Effector memory CD8-positive, alpha-beta T cell (primary cell): Measurements from ENCODE around the gene UBE2D2.
A peak's percentile ranks its signal among the peaks of the same experiment; 100 is the strongest.

Experiments used
- ATAC-seq: fragments of 150-1000 bp; cut with Tn5 transposase; replicated peaks from 2 replicates; pipeline ENCODE4 v1.10.0; 2021; ENCODE audit warnings: mild to moderate bottlenecking, moderate library complexity
- DNase-seq, 3 experiments: peaks; one replicate each; pipeline ENCODE4 v3.0.0; 2021
- H3K27ac Mint-ChIP-seq, 2 donors: one replicate each; pipeline ENCODE4 v1.8.0; 2022; ENCODE audit warnings: mild to moderate bottlenecking in 2 of 2, mixed read lengths in 2 of 2, moderate library complexity in 2 of 2
- H3K27me3 Mint-ChIP-seq, 2 donors: one replicate each; pipeline ENCODE4 v1.8.0; 2022; ENCODE audit warnings: mixed read lengths in 2 of 2
- H3K36me3 Mint-ChIP-seq: one replicate; pipeline ENCODE4 v1.8.0; 2022; ENCODE audit warnings: mild to moderate bottlenecking, moderate library complexity, mixed read lengths; ENCODE audit not compliant: insufficient read depth
- H3K4me1 Mint-ChIP-seq, 2 donors: one replicate each; pipeline ENCODE4 v1.8.0; 2022; ENCODE audit warnings: low read depth in 2 of 2, mixed read lengths in 2 of 2
- H3K4me3 Mint-ChIP-seq, 2 donors: one replicate each; pipeline ENCODE4 v1.8.0; 2022; ENCODE audit warnings: mild to moderate bottlenecking in 2 of 2, mixed read lengths in 2 of 2, moderate library complexity in 2 of 2
- H3K9me3 Mint-ChIP-seq, 2 donors: one replicate each; pipeline ENCODE4 v1.8.0; 2022; ENCODE audit warnings: mixed read lengths in 2 of 2

The UBE2D2 gene

DNA sequence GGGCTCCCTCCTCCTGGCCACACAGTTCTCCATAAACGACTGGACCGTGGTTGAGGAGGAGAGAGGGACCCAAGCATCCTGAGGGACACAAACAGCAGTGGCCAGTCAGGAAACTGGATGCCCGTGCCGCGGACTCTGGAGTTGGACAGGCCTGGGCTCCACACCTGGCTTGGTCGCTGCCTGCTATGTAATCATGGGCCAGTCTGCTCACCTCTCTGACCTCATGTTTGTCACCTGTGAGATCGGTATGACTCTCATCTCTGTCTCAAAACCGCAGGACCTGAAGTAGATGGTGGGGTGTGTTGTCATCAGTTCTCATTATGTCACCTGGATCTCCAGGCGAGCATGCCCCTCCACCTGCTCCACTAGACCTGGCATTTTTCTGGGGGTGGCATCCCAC lies 101.5 kb downstream of the UBE2D2 start:
- ATAC-seq (peak; percentile 21), DNase-seq (no peak)
- no peaks in the 10 kb centered on the region for H3K27me3 Mint-ChIP-seq
- H3K4me1 Mint-ChIP-seq, result peaks cover 49 to 51% of the 10 kb centered on the region in 2 donors
- no peaks in the 10 kb centered on the region for H3K9me3 Mint-ChIP-seq
- H3K27ac Mint-ChIP-seq, result peak overlapping the region; percentile 24 to 26
- H3K4me3 Mint-ChIP-seq, result no peak overlapping the region
- peaks cover 3% of the 10 kb centered on the region for H3K36me3 Mint-ChIP-seq

GRCh38 chr5:139663207-139664085 lies 102.3 kb downstream of the UBE2D2 start:
- peaks cover 48 to 49% of the 10 kb centered on the region in 2 donors for H3K4me1 Mint-ChIP-seq
- H3K27ac Mint-ChIP-seq, result peak overlapping the region; percentile 24 to 26
- H3K36me3 Mint-ChIP-seq, result peaks cover 3% of the 10 kb centered on the region
- DNase-seq, result no peak
- no peak overlapping the region for H3K4me3 Mint-ChIP-seq
- no peaks in the 10 kb centered on the region for H3K27me3 Mint-ChIP-seq
- H3K9me3 Mint-ChIP-seq, result no peaks in the 10 kb centered on the region
- no peak for ATAC-seq

GRCh38 chr5:139664086-139664693 lies 103.1 kb downstream of the UBE2D2 start:
- Mint-ChIP-seq H3K9me3 (no peaks in the 10 kb centered on the region), H3K27ac (peak overlapping the region; percentile 74 to 79), H3K36me3 (peaks cover 3% of the 10 kb centered on the region), H3K4me3 (no peak overlapping the region), H3K4me1 (peaks cover 45% of the 10 kb centered on the region in 2 donors), H3K27me3 (no peaks in the 10 kb centered on the region)
- ATAC-seq (no peak), DNase-seq (no peak)

GRCh38 chr5:139664727-139665351 lies 103.7 kb downstream of the UBE2D2 start:
- Mint-ChIP-seq H3K9me3 (no peaks in the 10 kb centered on the region), H3K27me3 (no peaks in the 10 kb centered on the region), H3K4me3 (no peak overlapping the region), H3K27ac (peak overlapping the region; percentile 74 to 79), H3K4me1 (peaks cover 48 to 49% of the 10 kb centered on the region in 2 donors), H3K36me3 (peaks cover 3% of the 10 kb centered on the region)
- ATAC-seq (no peak), DNase-seq (no peak)

DNA sequence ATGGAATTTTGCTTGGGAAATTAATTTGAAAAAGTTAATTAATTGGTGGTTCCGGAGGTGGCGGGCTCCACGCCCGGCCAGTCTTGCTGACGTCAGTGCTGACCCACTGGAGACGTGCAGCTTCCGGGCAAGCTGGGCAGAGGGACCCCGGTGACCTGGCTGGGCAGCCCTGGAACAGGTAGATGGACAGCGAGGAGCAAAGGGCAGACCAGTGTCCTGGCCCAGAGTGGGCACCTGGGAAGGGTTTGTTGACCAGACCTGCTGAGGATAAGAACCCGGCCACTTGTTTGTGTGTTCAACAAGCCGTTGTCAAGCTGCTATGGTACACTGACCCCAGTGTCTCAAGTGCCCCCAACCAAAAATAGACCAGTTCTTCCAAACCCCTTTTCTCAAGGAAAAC lies 104.5 kb downstream of the UBE2D2 start:
- Mint-ChIP-seq H3K36me3 (peaks cover 3% of the 10 kb centered on the region), H3K9me3 (no peaks in the 10 kb centered on the region), H3K27ac (peak overlapping the region in 1 of 2 donors; percentile 96), H3K4me3 (no peak overlapping the region), H3K4me1 (peaks cover 55% of the 10 kb centered on the region in 2 donors), H3K27me3 (no peaks in the 10 kb centered on the region)
- DNase-seq, result no peak
- no peak for ATAC-seq

GRCh38 chr5:139666551-139666950 lies 105.4 kb downstream of the UBE2D2 start:
- Mint-ChIP-seq H3K36me3 (peaks cover 3% of the 10 kb centered on the region), H3K27me3 (no peaks in the 10 kb centered on the region), H3K27ac (peak overlapping the region; percentile 65 to 96), H3K4me3 (peak overlapping the region; percentile 81 to 92), H3K4me1 (peaks cover 54 to 61% of the 10 kb centered on the region in 2 donors), H3K9me3 (no peaks in the 10 kb centered on the region)
- no peak for ATAC-seq
- no peak for DNase-seq

DNA sequence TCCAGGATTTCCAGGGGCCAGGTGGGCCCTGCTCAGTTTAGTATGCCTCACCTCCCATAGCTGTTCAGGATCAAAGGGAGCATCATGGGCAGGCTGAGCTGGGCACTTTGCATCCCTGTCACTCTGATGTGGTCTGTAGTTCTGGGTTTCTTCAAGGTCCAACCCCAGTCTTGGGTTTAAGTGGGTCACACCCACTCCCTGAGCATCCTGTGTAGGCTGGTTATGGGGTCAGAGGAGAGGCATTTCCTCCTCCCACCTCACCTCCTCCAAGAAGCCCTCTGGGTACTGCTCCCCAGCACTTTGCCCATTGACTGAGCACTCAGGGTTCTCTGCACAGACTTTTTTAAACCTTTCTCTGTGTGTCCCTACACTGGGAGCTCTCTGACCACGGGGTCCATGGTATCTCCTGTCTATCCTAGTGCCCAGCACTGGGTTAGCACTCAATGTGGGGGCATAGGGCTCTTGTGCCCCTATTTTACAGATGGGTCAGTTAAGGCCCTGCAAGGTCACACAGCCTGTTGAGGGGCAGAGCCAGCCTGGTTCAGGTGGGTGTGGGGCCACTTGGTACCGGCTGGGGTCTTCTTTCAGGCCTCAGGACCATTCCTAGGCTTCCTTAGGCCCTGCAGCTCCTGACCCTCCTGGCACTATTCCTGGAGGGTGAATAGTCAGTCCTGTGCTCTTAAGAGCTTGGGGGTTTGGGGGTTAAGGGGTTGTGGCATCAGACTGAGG lies 106.0 kb downstream of the UBE2D2 start:
- Mint-ChIP-seq H3K27ac (peak overlapping the region; percentile 90 to 96), H3K36me3 (peaks cover 5% of the 10 kb centered on the region)

DNA sequence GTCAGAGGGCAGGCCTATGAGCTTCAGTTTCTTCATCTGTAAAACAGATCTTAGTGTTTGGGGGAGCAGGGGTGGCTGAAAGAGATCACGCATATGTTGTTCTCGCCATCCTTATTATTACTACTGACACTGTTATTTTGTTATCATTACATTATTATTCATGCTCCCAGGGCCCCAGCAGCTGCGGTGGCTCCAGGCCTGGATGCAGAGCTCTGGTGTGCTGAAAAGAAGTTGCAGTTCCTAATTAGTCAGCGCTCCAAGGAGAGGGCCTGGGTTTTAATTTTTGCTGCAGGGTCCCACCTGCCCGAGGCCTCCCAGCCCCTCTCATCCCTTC lies 106.6 kb downstream of the UBE2D2 start:
- Mint-ChIP-seq H3K36me3 (peaks cover 4% of the 10 kb centered on the region), H3K27ac (peak overlapping the region; percentile 90 to 96), H3K4me3 (peak overlapping the region; percentile 81 to 92), H3K27me3 (no peaks in the 10 kb centered on the region), H3K9me3 (no peaks in the 10 kb centered on the region), H3K4me1 (peaks cover 55 to 58% of the 10 kb centered on the region in 2 donors)
- ATAC-seq (no peak), DNase-seq (no peak)

More for the DNA sequence above, 106.0 kb downstream of the UBE2D2 start:
- DNase-seq, result peak in 2 of 3 experiments; percentile 21 to 34
- Mint-ChIP-seq H3K4me1 (peaks cover 55 to 60% of the 10 kb centered on the region in 2 donors), H3K4me3 (peak overlapping the region; percentile 81 to 92), H3K9me3 (no peaks in the 10 kb centered on the region), H3K27me3 (no peaks in the 10 kb centered on the region)
- ATAC-seq, result peak; percentile 59

DNA sequence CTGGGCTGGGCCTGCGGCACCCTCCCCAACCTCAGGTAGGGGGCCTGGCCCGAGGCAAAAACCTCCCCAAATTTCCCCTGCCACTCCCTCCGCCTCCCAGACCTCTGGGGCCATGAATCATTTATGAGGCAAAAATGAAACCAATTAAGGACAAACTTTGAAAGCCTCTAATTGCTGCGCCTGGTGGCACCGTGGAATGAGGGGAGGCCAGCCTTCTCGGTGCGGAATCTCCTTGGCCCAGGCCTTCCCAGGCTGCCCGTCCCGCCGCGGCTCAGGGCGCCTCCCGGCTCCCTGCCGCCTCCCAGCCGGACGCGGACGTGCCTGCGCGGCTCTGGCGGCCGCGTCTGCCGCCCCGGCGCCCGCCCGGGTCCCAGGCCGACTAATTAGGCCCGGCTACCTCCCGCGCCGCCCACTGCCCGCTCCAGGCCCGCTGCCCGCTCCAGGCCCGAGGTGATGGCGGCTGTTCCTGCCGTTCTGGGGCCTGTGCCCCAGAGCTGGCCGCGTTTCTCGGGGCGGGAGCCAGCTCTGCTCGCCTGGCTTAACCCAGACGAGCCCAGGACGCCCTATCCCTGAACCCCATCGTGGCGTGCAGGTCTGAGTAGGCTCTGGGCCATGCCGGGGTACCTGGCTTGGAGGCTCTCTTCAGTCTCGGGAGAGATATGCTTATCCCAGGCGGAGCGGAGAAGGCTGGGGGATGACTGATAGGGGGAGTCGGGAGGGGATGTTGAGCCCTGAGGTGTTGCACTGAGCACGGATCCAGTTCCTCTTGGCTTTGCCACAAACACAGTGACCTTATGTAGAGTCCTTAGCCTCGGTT lies 107.1 kb downstream of the UBE2D2 start:
- H3K4me1 Mint-ChIP-seq, result peaks cover 53 to 55% of the 10 kb centered on the region in 2 donors
- no peaks in the 10 kb centered on the region for H3K27me3 Mint-ChIP-seq

DNA sequence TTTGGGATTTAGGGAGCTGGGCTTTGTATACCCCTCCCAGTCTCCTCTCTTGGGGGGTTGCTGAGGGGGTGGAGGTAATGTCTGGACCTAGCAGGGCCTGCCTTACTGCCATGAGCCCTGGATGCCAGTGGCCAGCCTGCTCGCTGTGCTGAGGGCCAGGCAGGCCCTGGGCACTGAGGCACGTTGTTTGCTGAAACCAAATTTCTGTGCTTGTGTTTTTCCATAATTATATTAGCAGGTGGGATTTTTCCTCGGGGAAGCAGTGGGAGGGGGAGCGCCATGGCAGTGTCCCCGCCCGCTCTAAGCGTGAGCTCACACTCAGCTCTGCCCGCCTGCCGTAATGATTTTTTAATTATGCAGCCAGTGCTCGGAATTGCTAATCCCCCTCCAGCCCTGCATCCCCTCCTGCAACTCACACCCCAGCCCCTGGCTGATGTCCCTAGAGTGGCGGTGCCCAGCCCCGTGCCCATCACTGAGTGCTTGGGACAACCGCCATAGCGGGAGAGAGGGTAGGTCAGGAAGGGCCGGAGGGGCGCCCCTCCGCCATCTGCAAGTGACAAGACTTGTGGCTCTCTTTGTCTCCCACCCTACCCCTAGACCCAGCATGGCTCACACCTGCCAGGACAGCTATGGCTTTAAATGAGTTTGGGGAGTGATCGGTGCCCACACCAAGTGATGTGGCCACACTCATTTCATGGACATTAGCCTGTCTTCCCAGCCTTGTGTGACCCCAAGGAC lies 108.0 kb downstream of the UBE2D2 start:
- no peak for DNase-seq
- no peaks in the 10 kb centered on the region for H3K27me3 Mint-ChIP-seq
- H3K9me3 Mint-ChIP-seq, result no peaks in the 10 kb centered on the region
- peaks cover 4% of the 10 kb centered on the region for H3K36me3 Mint-ChIP-seq
- ATAC-seq, result no peak
- H3K4me3 Mint-ChIP-seq, result peak overlapping the region; percentile 81 to 92
- H3K27ac Mint-ChIP-seq, result peak overlapping the region; percentile 90 to 96
- peaks cover 49 to 52% of the 10 kb centered on the region in 2 donors for H3K4me1 Mint-ChIP-seq

More for the DNA sequence above, 107.1 kb downstream of the UBE2D2 start:
- Mint-ChIP-seq H3K36me3 (peaks cover 4% of the 10 kb centered on the region), H3K9me3 (no peaks in the 10 kb centered on the region), H3K27ac (peak overlapping the region; percentile 90 to 96), H3K4me3 (peak overlapping the region; percentile 81 to 92)
- DNase-seq, result peak in 2 of 3 experiments; percentile 22 to 37
- peak; percentile 34 for ATAC-seq

DNA sequence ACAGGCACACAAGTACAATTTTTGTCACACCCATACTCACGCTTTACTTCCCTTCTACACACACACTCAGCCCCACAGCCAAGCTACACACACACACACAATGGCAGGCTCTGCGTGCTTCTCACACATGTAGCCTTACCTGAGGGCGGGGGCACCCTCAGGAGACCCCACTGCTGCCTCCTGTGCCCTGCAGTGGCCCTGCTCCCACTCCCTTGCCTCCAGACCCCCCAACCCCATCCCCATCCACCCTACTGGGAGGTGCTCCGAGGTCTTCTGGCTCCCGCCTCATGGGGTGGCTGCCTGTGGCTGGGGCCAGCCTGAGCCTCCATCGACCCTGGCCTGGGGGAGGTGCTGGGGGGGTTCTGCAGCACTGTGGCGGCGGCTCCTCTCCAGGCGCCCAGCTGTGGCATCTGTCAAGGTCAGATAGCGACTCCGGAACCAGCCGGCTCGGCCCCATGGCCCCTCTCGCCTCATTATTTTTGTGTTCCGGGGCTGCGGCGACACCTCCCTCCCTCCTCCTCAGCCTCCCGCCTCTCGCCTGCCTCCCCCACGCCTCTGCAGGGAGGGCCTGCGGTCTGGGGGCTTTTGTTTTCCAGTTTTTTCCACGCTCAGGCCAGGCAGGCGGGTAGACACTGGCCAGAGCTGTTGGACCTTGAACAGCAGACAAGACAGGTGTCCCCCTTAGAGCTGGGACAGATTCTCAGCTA lies 108.7 kb downstream of the UBE2D2 start:
- ATAC-seq (peak; percentile 39), DNase-seq (peak in 2 of 3 experiments; percentile 35 to 36)
- Mint-ChIP-seq H3K9me3 (no peaks in the 10 kb centered on the region), H3K4me1 (peaks cover 46 to 49% of the 10 kb centered on the region in 2 donors), H3K27ac (peak overlapping the region; percentile 90 to 96), H3K27me3 (no peaks in the 10 kb centered on the region), H3K4me3 (peak overlapping the region; percentile 81 to 92), H3K36me3 (peaks cover 4% of the 10 kb centered on the region)
